Measurements from ENCODE around the gene ADAMTS9. TPM values are rescaled to one million over a fixed set of nuclear protein-coding genes. Genes with fewer than 3 reads are reported as not detected.

Gene ADAMTS9
- total RNA-seq, 4 donors from 2014 or later: 4.8 to 49.8 (median 13.4) TPM

GRCh38 chr3:64696896-64697295 lies 9.1 kb upstream of the ADAMTS9 start:
- no peaks in the 10 kb centered on the region for H3K36me3 ChIP-seq
- no peak overlapping the region for H3K4me3 ChIP-seq
- H3K9me3 ChIP-seq: no peaks in the 10 kb centered on the region
- intact Hi-C loops (cut with DNase I; ENCODE audit: low total_unique reads): no loop called here
- ATAC-seq (no peak), DNase-seq (no peak)
- in situ Hi-C loops (cut with MboI; ENCODE audit: low sequenced_read_pairs in 4 of 4): loop anchor here in 1 of 4 donors (25.0 kb wide), 1 partner anchor 715 kb away; no protein-coding TSS in a partner anchor
- TF ChIP-seq, protein P1, sequence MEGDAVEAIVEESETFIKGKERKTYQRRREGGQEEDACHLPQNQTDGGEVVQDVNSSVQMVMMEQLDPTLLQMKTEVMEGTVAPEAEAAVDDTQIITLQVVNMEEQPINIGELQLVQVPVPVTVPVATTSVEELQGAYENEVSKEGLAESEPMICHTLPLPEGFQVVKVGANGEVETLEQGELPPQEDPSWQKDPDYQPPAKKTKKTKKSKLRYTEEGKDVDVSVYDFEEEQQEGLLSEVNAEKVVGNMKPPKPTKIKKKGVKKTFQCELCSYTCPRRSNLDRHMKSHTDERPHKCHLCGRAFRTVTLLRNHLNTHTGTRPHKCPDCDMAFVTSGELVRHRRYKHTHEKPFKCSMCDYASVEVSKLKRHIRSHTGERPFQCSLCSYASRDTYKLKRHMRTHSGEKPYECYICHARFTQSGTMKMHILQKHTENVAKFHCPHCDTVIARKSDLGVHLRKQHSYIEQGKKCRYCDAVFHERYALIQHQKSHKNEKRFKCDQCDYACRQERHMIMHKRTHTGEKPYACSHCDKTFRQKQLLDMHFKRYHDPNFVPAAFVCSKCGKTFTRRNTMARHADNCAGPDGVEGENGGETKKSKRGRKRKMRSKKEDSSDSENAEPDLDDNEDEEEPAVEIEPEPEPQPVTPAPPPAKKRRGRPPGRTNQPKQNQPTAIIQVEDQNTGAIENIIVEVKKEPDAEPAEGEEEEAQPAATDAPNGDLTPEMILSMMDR (IDR thresholded peaks at IDR 0.05 in 4 of 5, conservative IDR thresholded peaks at IDR 0.05 in 1 of 5): no peak
- no peak for TF ChIP-seq POLR2A (IDR thresholded peaks at IDR 0.05)
- H3K27me3 ChIP-seq: no peaks in the 10 kb centered on the region
- H3K4me1 ChIP-seq: peaks cover 12 to 22% of the 10 kb centered on the region in 2 donors
- peak overlapping the region in 1 of 4 donors; percentile 22 for H3K27ac ChIP-seq

- TF ChIP-seq, protein P1 (IDR thresholded peaks at IDR 0.05 in 4 of 5, conservative IDR thresholded peaks at IDR 0.05 in 1 of 5): no peak
- no peak for TF ChIP-seq POLR2A (IDR thresholded peaks at IDR 0.05)
- intact Hi-C loops (cut with DNase I; ENCODE audit: low total_unique reads): no loop called here
Observed at GRCh38 chr3:64694114-64694513, 6.3 kb upstream of the ADAMTS9 start.

GRCh38 chr3:64693031-64693430 lies 5.2 kb upstream of the ADAMTS9 start:
- no peak overlapping the region for H3K27ac ChIP-seq
- ATAC-seq: no peak
- H3K36me3 ChIP-seq: no peaks in the 10 kb centered on the region
- no peak for DNase-seq
- H3K9me3 ChIP-seq: no peaks in the 10 kb centered on the region
- TF ChIP-seq POLR2A (IDR thresholded peaks at IDR 0.05): no peak
- TF ChIP-seq, protein P1 (IDR thresholded peaks at IDR 0.05 in 4 of 5, conservative IDR thresholded peaks at IDR 0.05 in 1 of 5): no peak
- in situ Hi-C loops (cut with MboI; ENCODE audit: low sequenced_read_pairs in 4 of 4) (loop anchor here in 1 of 4 donors (25.0 kb wide), 1 partner anchor 719 kb away; no protein-coding TSS in a partner anchor), intact Hi-C loops (cut with DNase I; ENCODE audit: low total_unique reads) (no loop called here)
- peaks cover 20 to 37% of the 10 kb centered on the region in 2 donors for H3K4me1 ChIP-seq
- H3K4me3 ChIP-seq: no peak overlapping the region
- H3K27me3 ChIP-seq: no peaks in the 10 kb centered on the region

More at GRCh38 chr3:64694114-64694513, 6.3 kb upstream of the ADAMTS9 start:
- in situ Hi-C loops (cut with MboI; ENCODE audit: low sequenced_read_pairs in 4 of 4): loop anchor here in 1 of 4 donors (25.0 kb wide), 1 partner anchor 718 kb away; no protein-coding TSS in a partner anchor
- no peaks in the 10 kb centered on the region for H3K27me3 ChIP-seq
- peaks cover 20 to 31% of the 10 kb centered on the region in 2 donors for H3K4me1 ChIP-seq
- peak overlapping the region; percentile 40 to 44 (median 42) for H3K27ac ChIP-seq
- no peak overlapping the region for H3K4me3 ChIP-seq
- H3K36me3 ChIP-seq: no peaks in the 10 kb centered on the region
- ATAC-seq: peak in 1 of 2 donors; percentile 47
- H3K9me3 ChIP-seq: no peaks in the 10 kb centered on the region
- DNase-seq: no peak

- ATAC-seq (peak in 1 of 2 donors; percentile 23), DNase-seq (no peak)
- Histone ChIP-seq H3K36me3 (no peaks in the 10 kb centered on the region), H3K27ac (peak overlapping the region; percentile 3 to 97 (median 35)), H3K9me3 (no peaks in the 10 kb centered on the region), H3K4me3 (no peak overlapping the region), H3K4me1 (peaks cover 15 to 28% of the 10 kb centered on the region in 2 donors), H3K27me3 (no peaks in the 10 kb centered on the region)
- in situ Hi-C loops (cut with MboI; ENCODE audit: low sequenced_read_pairs in 4 of 4): loop anchor here in 1 of 4 donors (25.0 kb wide), 1 partner anchor 721 kb away; no protein-coding TSS in a partner anchor
- TF ChIP-seq POLR2A (IDR thresholded peaks at IDR 0.05): peak in 1 of 2 donors; percentile 6
- TF ChIP-seq, protein P1 (IDR thresholded peaks at IDR 0.05 in 4 of 5, conservative IDR thresholded peaks at IDR 0.05 in 1 of 5): no peak
- intact Hi-C loops (cut with DNase I; ENCODE audit: low total_unique reads): no loop called here
Observed at GRCh38 chr3:64691051-64691450, 3.3 kb upstream of the ADAMTS9 start.
